SW 1271 (cell line): ENCODE results near the gene HS6ST3.

Experiments used
- DNase-seq, 2 experiments: peaks; one replicate each; lab custom pipeline; 2025; lab: John Stamatoyannopoulos, UW

Gene HS6ST3

GRCh38 chr13:96652506-96652905 is 562.6 kb downstream of the HS6ST3 start:
- DNase-seq = no peak

GRCh38 chr13:96661612-96662011 is 571.7 kb downstream of the HS6ST3 start:
- DNase-seq = no peak

GRCh38 chr13:96662036-96662435 is 572.1 kb downstream of the HS6ST3 start:
- DNase-seq = no peak

GRCh38 chr13:96667294-96668018 is 577.5 kb downstream of the HS6ST3 start:
- no peak for DNase-seq

GRCh38 chr13:96671073-96671472 is 581.2 kb downstream of the HS6ST3 start:
- DNase-seq = peak; percentile 2 to 10

GRCh38 chr13:96672016-96672415 is 582.1 kb downstream of the HS6ST3 start:
- DNase-seq = no peak

- DNase-seq = no peak
Observed at GRCh38 chr13:96673825-96674224, 583.9 kb downstream of the HS6ST3 start.

GRCh38 chr13:96677029-96677428 is 587.1 kb downstream of the HS6ST3 start:
- no peak for DNase-seq

GRCh38 chr13:96678801-96679200 is 588.9 kb downstream of the HS6ST3 start:
- no peak for DNase-seq

- no peak for DNase-seq
Observed at GRCh38 chr13:96680898-96681297, 591.0 kb downstream of the HS6ST3 start.

- DNase-seq = no peak
Observed at GRCh38 chr13:96681766-96682165, 591.9 kb downstream of the HS6ST3 start.

- DNase-seq = no peak
Observed at GRCh38 chr13:96684469-96684868, 594.6 kb downstream of the HS6ST3 start.

- no peak for DNase-seq
Observed at GRCh38 chr13:96684907-96685306, 595.0 kb downstream of the HS6ST3 start.

GRCh38 chr13:96686286-96686685 is 596.4 kb downstream of the HS6ST3 start:
- no peak for DNase-seq

GRCh38 chr13:96687191-96687590 is 597.3 kb downstream of the HS6ST3 start:
- DNase-seq = no peak

GRCh38 chr13:96690998-96691397 is 601.1 kb downstream of the HS6ST3 start:
- DNase-seq = no peak

- no peak for DNase-seq
Observed at GRCh38 chr13:96696389-96696900, 606.5 kb downstream of the HS6ST3 start.

GRCh38 chr13:96700657-96701056 is 610.8 kb downstream of the HS6ST3 start:
- no peak for DNase-seq

GRCh38 chr13:96707146-96707545 is 617.2 kb downstream of the HS6ST3 start:
- no peak for DNase-seq

- DNase-seq = no peak
Observed at GRCh38 chr13:96710166-96710862, 620.4 kb downstream of the HS6ST3 start.

- DNase-seq = no peak
Observed at GRCh38 chr13:96720446-96720845, 630.5 kb downstream of the HS6ST3 start.

GRCh38 chr13:96726651-96727050 is 636.7 kb downstream of the HS6ST3 start:
- DNase-seq = no peak

GRCh38 chr13:96728463-96728862 is 638.6 kb downstream of the HS6ST3 start:
- DNase-seq = no peak
